ENCODE results near the gene FAF1. TPM values are rescaled to one million over a fixed set of nuclear protein-coding genes. Genes with fewer than 3 reads are reported as not detected.
A peak's percentile ranks its signal among the peaks of the same experiment; 100 is the strongest.

The FAF1 gene
- total RNA-seq, 4 donors from 2014 or later = 25.1 to 55.7 (median 38.8) TPM

DNA sequence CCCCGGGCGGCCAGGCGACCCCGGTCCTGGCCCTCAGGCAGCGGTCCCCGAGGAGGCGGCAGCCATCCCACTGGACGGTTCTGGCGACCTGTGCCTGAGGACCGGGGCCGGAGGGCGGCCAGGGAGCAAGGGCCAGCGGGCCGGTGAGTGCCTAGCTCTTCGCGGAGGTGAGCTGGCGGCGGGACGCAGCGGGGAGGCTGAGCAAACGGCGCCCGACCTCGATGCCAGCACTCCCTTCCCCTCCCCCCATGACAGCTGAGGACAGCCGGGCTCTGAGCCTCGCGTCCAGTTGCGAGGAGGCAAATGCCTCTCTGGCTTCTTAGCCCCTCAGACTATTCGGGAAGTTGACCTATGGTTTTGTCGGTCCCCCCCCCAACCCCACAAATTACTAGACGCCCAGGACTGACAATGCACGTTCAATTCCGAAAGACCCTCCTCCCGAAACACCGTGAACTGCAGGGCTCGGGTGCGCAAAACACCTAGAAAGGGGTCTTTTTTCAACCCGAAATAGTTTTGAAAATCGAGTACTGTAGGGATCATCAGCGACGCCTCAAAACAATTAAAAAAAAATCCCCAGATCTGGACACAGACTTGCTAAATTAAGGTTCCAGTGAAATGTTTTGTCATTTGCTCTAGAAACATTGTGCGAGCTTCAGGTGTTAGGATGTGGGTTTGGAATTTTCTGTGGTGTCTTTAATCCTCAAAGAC, 18.2 kb upstream of the FAF1 start:
- TF ChIP-seq POLR2A (IDR thresholded peaks at IDR 0.05) = no peak
- TF ChIP-seq EP300 (IDR thresholded peaks at IDR 0.05) = no peak
- TF ChIP-seq, protein P1, sequence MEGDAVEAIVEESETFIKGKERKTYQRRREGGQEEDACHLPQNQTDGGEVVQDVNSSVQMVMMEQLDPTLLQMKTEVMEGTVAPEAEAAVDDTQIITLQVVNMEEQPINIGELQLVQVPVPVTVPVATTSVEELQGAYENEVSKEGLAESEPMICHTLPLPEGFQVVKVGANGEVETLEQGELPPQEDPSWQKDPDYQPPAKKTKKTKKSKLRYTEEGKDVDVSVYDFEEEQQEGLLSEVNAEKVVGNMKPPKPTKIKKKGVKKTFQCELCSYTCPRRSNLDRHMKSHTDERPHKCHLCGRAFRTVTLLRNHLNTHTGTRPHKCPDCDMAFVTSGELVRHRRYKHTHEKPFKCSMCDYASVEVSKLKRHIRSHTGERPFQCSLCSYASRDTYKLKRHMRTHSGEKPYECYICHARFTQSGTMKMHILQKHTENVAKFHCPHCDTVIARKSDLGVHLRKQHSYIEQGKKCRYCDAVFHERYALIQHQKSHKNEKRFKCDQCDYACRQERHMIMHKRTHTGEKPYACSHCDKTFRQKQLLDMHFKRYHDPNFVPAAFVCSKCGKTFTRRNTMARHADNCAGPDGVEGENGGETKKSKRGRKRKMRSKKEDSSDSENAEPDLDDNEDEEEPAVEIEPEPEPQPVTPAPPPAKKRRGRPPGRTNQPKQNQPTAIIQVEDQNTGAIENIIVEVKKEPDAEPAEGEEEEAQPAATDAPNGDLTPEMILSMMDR (IDR thresholded peaks at IDR 0.05) = no peak
- H3K4me3 ChIP-seq = peak overlapping the region; percentile 61 to 90 (median 72)
- no peaks in the 10 kb centered on the region for H3K27me3 ChIP-seq
- WGBS, 2 donors = 11% methylated on average over 17 to 18 of the region's 42 CpGs
- H3K4me1 ChIP-seq = peaks cover 0 to 21% (median 0%) of the 10 kb centered on the region in 4 donors
- DNase-seq (ENCODE audit: low spot score in 2 of 2) = peak in 1 of 2 donors; percentile 27
- peak overlapping the region; percentile 83 to 98 (median 94) for H3K27ac ChIP-seq
- H3K9me3 ChIP-seq = no peaks in the 10 kb centered on the region
- H3K36me3 ChIP-seq = no peaks in the 10 kb centered on the region

DNA sequence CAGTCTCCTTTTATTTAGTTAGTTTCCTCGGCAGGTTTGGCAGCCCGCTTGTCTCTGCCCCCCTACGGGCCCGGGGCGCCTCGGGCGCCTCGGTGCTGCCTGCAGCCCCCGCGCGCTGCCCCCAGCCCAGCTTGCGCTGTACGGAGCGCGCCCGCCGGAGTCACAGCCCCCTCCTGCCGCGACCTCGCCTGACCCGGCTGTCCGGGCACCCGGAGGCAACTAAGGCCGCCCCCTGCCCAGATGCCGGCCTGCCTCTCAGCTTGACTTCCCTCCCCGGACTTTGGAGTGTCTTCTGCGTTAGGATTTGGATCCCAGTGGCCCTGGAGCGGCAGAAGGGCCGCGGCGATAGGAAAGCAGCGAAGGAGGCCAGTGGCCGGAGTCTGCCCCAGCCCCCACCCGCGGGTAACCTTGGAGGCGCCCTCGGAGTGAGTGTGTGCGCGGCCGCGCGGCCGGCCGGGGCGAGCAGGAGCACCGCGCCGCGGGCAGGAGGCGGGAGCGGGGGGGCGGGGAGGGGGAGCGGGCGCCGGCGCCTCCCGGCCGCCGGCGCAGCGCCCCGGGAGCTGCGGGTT, 17.6 kb upstream of the FAF1 start:
- peak in 1 of 2 donors; percentile 8 for DNase-seq (ENCODE audit: low spot score in 2 of 2)

GRCh38 chr1:50976890-50977574, 17.0 kb upstream of the FAF1 start:
- no peaks in the 10 kb centered on the region for H3K27me3 ChIP-seq
- 10 to 13% methylated on average over 25 to 26 of the region's 26 CpGs for WGBS, 2 donors

More for the DNA sequence above, 17.6 kb upstream of the FAF1 start:
- H3K27me3 ChIP-seq = no peaks in the 10 kb centered on the region
- peak in 1 of 2 donors; percentile 73 for TF ChIP-seq EP300 (IDR thresholded peaks at IDR 0.05)
- TF ChIP-seq, protein P1 (IDR thresholded peaks at IDR 0.05) = no peak
- TF ChIP-seq POLR2A (IDR thresholded peaks at IDR 0.05) = peak in 1 of 2 donors; percentile 41
- peak overlapping the region; percentile 83 to 98 (median 94) for H3K27ac ChIP-seq
- H3K9me3 ChIP-seq = no peaks in the 10 kb centered on the region
- WGBS, 2 donors = 1% methylated on average over 17 to 31 of the region's 63 CpGs
- H3K36me3 ChIP-seq = no peaks in the 10 kb centered on the region
- peak overlapping the region; percentile 61 to 90 (median 72) for H3K4me3 ChIP-seq
- peaks cover 0 to 23% (median 0%) of the 10 kb centered on the region in 4 donors for H3K4me1 ChIP-seq

GRCh38 chr1:50976111-50976889, 16.2 kb upstream of the FAF1 start:
- Histone ChIP-seq H3K27ac (peak overlapping the region; percentile 83 to 98 (median 94)), H3K4me3 (peak overlapping the region; percentile 61 to 90 (median 72)), H3K27me3 (no peaks in the 10 kb centered on the region), H3K4me1 (peaks cover 0 to 23% (median 0%) of the 10 kb centered on the region in 4 donors), H3K9me3 (no peaks in the 10 kb centered on the region), H3K36me3 (no peaks in the 10 kb centered on the region)
- WGBS, 2 donors = 43 to 48% methylated on average over 19 of the region's 19 CpGs
- DNase-seq (ENCODE audit: low spot score in 2 of 2) = peak in 1 of 2 donors; percentile 4
- no peak for TF ChIP-seq EP300 (IDR thresholded peaks at IDR 0.05)
- TF ChIP-seq, protein P1 (IDR thresholded peaks at IDR 0.05) = no peak
- no peak for TF ChIP-seq POLR2A (IDR thresholded peaks at IDR 0.05)

More at GRCh38 chr1:50976890-50977574, 17.0 kb upstream of the FAF1 start:
- H3K36me3 ChIP-seq = no peaks in the 10 kb centered on the region
- H3K27ac ChIP-seq = peak overlapping the region; percentile 83 to 98 (median 94)
- H3K9me3 ChIP-seq = no peaks in the 10 kb centered on the region
- peaks cover 0 to 23% (median 0%) of the 10 kb centered on the region in 4 donors for H3K4me1 ChIP-seq
- DNase-seq (ENCODE audit: low spot score in 2 of 2) = peak in 1 of 2 donors; percentile 12
- TF ChIP-seq EP300 (IDR thresholded peaks at IDR 0.05) (no peak), POLR2A (IDR thresholded peaks at IDR 0.05) (no peak)
- TF ChIP-seq, protein P1 (IDR thresholded peaks at IDR 0.05) = no peak
- H3K4me3 ChIP-seq = peak overlapping the region; percentile 61 to 90 (median 72)

Measured in tibial nerve (tissue), 4 donors.